Fibroblast of lung (primary cell): ENCODE measurements around the gene GLB1L3. TPM values are rescaled to one million over a fixed set of nuclear protein-coding genes. Genes with fewer than 3 reads are reported as not detected.

Experiments
- DNase-seq, 2 donors: peaks; one replicate each; pipeline versions ENCODE4 v3.0.0 to v3.0.0-alpha.2; 2010; ENCODE audit warnings: low read depth in 2 of 2
- H2AFZ ChIP-seq: 2 replicates; pipeline ENCODE4 v1.5.1; 2012; ENCODE audit warnings: low read length, control low read depth, inconsistent platforms
- H3K27ac ChIP-seq: 2 replicates; pipeline ENCODE4 v1.5.1; 2011; ENCODE audit warnings: low read length, control low read depth; ENCODE audit not compliant: insufficient read depth
- H3K27me3 ChIP-seq: 2 replicates; pipeline ENCODE4 v1.5.1; 2011; ENCODE audit warnings: mild to moderate bottlenecking, low read length; ENCODE audit not compliant: control insufficient read depth, insufficient read depth
- H3K36me3 ChIP-seq: 2 replicates; pipeline ENCODE4 v1.5.1; 2011; ENCODE audit warnings: low read length; ENCODE audit not compliant: control insufficient read depth, insufficient read depth
- H3K4me1 ChIP-seq: 2 replicates; pipeline ENCODE4 v1.5.1; 2011; ENCODE audit warnings: low read length; ENCODE audit not compliant: control insufficient read depth, insufficient read depth; ENCODE audit errors: extremely low read depth
- H3K4me2 ChIP-seq: 2 replicates; pipeline ENCODE4 v1.5.1; 2011; ENCODE audit warnings: low read length, control low read depth; ENCODE audit not compliant: insufficient read depth; ENCODE audit errors: extremely low read depth
- H3K4me3 ChIP-seq, 4 experiments: fragments of 200-600 bp in 1 of 4; sonication (generic) in 1 of 4; replicated peaks in 1 of 4; 2 replicates each; pipeline ENCODE4 v1.5.1; 2011 to 2016; ENCODE audit warnings: low read length in 4 of 4, low read depth in 3 of 4, mild to moderate bottlenecking in 3 of 4, control low read depth in 2 of 4, inconsistent platforms in 1 of 4, mixed read lengths in 1 of 4; ENCODE audit not compliant: insufficient read depth in 1 of 4; ENCODE audit errors: control extremely low read depth in 1 of 4
- H3K79me2 ChIP-seq: 2 replicates; pipeline ENCODE4 v1.5.1; 2012; ENCODE audit warnings: mild to moderate bottlenecking, low read length, inconsistent platforms; ENCODE audit not compliant: control insufficient read depth, insufficient read depth
- H3K9ac ChIP-seq: 2 replicates; pipeline ENCODE4 v1.5.1; 2011; ENCODE audit warnings: mild to moderate bottlenecking, low read length, control low read depth; ENCODE audit not compliant: insufficient read depth
- H3K9me3 ChIP-seq: 2 replicates; pipeline ENCODE4 v1.5.1; 2012; ENCODE audit warnings: low read depth, low read length; ENCODE audit not compliant: control insufficient read depth, insufficient read depth
- H4K20me1 ChIP-seq: 2 replicates; pipeline ENCODE4 v1.5.1; 2011; ENCODE audit warnings: low read length; ENCODE audit not compliant: control insufficient read depth, insufficient read depth; ENCODE audit errors: extremely low read depth
- EZH2 ChIP-seq: IDR thresholded peaks from 2 replicates; pipeline ENCODE4 v1.5.1; 2012; ENCODE audit warnings: low read length, control low read depth, mild to moderate bottlenecking; ENCODE audit errors: missing control alignments
- polyA plus RNA-seq, 2 donors: library from polyadenylated mRNA; depleted of rRNA in 1 of 2; stranded (reverse) in 1 of 2; unstranded in 1 of 2; fragments of >200 nt; gene quantifications; 2 replicates each; pipeline ENCODE4 v1.2.1, GENCODE V29; 2011 to 2012; ENCODE audit warnings: missing spikeins in 1 of 2
- total RNA-seq: library from RNA; depleted of rRNA; stranded (reverse); fragments of >200 nt; gene quantifications from 2 replicates; pipeline ENCODE4 v1.2.1, GENCODE V29; 2014
- TF ChIP-seq, protein P1 (sequence below), 2 donors: IDR thresholded peaks in 1 of 2; conservative IDR thresholded peaks in 1 of 2; 1 replicate in 1 of 2; 2 replicates in 1 of 2; pipeline ENCODE4 v1.5.1; 2011 to 2012; ENCODE audit warnings: low read length in 2 of 2, control low read depth in 1 of 2, inconsistent platforms in 1 of 2, low read depth in 1 of 2, mild to moderate bottlenecking in 1 of 2

The GLB1L3 gene
- total and polyA plus RNA-seq, 2 donors (not counting 1 experiment from before 2014, with no cell fraction given), result not detected

DNA sequence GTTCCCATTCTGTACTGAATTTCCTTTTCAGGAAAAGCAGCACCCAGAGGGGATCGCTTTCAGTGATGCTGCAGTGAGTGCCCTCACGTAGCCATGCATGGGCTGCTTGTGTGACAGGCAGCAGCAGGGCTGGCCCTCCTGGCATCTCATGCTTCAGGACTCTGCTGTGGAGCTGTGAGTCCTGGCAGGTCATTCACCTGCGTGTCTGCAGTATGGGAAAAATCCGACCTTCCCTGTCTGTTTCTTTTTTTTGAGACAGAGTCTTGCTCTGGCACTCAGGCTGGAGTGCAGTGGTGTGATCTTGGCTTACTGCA, 69.0 kb downstream of the GLB1L3 start:
- no peak overlapping the region for H3K4me2 ChIP-seq
- no peaks in the 10 kb centered on the region for H4K20me1 ChIP-seq
- DNase-seq, result no peak
- no peak overlapping the region for H3K9ac ChIP-seq
- H3K27me3 ChIP-seq, result no peaks in the 10 kb centered on the region
- H3K27ac ChIP-seq, result no peak overlapping the region
- no peaks in the 10 kb centered on the region for H3K9me3 ChIP-seq
- no peaks in the 10 kb centered on the region for H3K36me3 ChIP-seq
- no peak overlapping the region for H2AFZ ChIP-seq
- H3K4me3 ChIP-seq, result no peak overlapping the region
- no peaks in the 10 kb centered on the region for H3K4me1 ChIP-seq
- H3K79me2 ChIP-seq, result no peaks in the 10 kb centered on the region
- TF ChIP-seq, protein P1, sequence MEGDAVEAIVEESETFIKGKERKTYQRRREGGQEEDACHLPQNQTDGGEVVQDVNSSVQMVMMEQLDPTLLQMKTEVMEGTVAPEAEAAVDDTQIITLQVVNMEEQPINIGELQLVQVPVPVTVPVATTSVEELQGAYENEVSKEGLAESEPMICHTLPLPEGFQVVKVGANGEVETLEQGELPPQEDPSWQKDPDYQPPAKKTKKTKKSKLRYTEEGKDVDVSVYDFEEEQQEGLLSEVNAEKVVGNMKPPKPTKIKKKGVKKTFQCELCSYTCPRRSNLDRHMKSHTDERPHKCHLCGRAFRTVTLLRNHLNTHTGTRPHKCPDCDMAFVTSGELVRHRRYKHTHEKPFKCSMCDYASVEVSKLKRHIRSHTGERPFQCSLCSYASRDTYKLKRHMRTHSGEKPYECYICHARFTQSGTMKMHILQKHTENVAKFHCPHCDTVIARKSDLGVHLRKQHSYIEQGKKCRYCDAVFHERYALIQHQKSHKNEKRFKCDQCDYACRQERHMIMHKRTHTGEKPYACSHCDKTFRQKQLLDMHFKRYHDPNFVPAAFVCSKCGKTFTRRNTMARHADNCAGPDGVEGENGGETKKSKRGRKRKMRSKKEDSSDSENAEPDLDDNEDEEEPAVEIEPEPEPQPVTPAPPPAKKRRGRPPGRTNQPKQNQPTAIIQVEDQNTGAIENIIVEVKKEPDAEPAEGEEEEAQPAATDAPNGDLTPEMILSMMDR (conservative IDR thresholded peaks at IDR 0.05 in 1 of 2, IDR thresholded peaks at IDR 0.05 in 1 of 2; ENCODE audit: low read depth in 1 of 2, low read length in 2 of 2), result no peak
- TF ChIP-seq EZH2, result no peak

DNA sequence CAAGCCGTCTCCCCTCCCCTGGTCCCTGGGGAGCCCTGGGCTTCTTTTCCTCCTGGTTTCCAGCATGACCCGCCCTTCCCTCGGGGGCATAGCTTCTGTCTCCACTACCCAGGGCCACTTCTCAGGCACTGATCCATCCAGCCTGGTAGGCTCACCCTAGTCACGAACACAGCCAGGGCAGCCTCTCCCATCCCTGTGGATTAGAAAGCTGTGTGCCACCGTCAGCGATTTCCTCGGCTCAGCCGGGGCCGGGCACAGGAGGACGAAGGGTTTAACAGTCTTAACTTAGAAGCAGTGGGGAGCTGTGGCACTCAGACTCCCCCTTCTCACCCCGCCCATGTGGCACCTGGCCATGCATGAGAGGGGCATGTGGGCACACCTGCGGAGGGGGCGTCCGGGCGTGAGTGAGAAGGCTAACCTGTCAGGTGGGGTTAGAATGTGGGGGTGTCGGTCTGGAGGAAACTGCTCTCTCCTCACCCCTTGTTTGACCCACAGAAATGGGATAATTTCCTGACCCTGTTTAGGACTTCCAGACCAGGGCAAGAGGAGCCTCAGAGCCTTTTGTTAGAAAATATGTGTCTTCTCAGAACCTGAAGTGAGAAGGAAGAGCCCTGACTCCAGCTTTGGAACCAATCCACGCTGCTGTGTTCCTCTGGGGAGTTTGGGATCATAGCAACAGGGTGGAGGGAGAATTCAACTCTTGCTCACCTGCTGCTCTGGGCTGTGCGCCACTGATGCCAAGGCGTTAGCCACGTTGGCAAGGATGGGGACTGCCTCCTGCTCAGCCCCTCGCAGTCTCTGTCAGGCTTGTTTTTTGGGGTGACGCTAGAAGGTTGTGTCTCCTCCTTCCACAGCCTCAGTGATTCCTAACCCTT, 70.2 kb downstream of the GLB1L3 start:
- Histone ChIP-seq H3K9ac (no peak overlapping the region), H4K20me1 (no peaks in the 10 kb centered on the region), H3K79me2 (no peaks in the 10 kb centered on the region), H3K4me2 (no peak overlapping the region), H2AFZ (no peak overlapping the region), H3K4me3 (no peak overlapping the region), H3K4me1 (no peaks in the 10 kb centered on the region), H3K27ac (no peak overlapping the region), H3K27me3 (no peaks in the 10 kb centered on the region), H3K9me3 (no peaks in the 10 kb centered on the region), H3K36me3 (no peaks in the 10 kb centered on the region)
- no peak for DNase-seq
- TF ChIP-seq, protein P1 (conservative IDR thresholded peaks at IDR 0.05 in 1 of 2, IDR thresholded peaks at IDR 0.05 in 1 of 2; ENCODE audit: low read depth in 1 of 2, low read length in 2 of 2), result no peak
- TF ChIP-seq EZH2, result no peak

DNA sequence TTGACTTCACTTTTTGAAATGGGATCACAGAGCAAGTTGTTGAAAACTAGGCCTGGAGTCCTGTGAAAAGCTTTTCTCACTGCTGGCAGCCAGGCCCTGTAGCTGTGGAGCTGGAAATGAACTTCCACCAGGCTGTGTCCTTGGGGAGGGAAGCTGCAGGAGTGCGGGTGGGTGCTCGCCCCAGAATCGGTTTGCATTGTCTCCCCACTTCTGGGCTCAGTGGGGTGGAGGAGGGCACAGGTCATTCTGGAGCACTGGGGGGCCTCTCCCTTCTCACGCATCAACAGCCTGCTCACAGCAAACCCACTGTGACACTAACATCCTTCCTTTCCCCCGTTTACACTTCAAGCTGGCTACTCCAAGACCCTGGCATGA, 70.8 kb downstream of the GLB1L3 start:
- Histone ChIP-seq H3K9ac (no peak overlapping the region), H3K4me2 (no peak overlapping the region), H3K79me2 (no peaks in the 10 kb centered on the region), H4K20me1 (no peaks in the 10 kb centered on the region), H3K27ac (no peak overlapping the region), H3K4me3 (no peak overlapping the region), H3K36me3 (no peaks in the 10 kb centered on the region), H2AFZ (no peak overlapping the region), H3K9me3 (no peaks in the 10 kb centered on the region), H3K27me3 (no peaks in the 10 kb centered on the region), H3K4me1 (no peaks in the 10 kb centered on the region)
- TF ChIP-seq EZH2, result no peak
- TF ChIP-seq, protein P1 (conservative IDR thresholded peaks at IDR 0.05 in 1 of 2, IDR thresholded peaks at IDR 0.05 in 1 of 2; ENCODE audit: low read depth in 1 of 2, low read length in 2 of 2), result no peak
- no peak for DNase-seq
